CD4-positive, alpha-beta T cell (primary cell): ENCODE results near the gene GPRIN1. TPM values are rescaled to one million over a fixed set of nuclear protein-coding genes. Genes with fewer than 3 reads are reported as not detected.

Experiments
- ATAC-seq: fragments of 200-7000 bp; cut with Tn5 transposase; one replicate; pipeline ENCODE4 v1.10.0; 2022; ENCODE audit warnings: mild to moderate bottlenecking; ENCODE audit not compliant: poor library complexity
- CTCF ChIA-PET: fragments of 350-600 bp; sonication (Branson Sonifier 250); formaldehyde crosslinking; loops from one replicate; lab custom pipeline; 2021; ENCODE audit warnings: antibody characterized with exemption, inconsistent platforms; lab: Charles Lee
- POLR2A ChIA-PET: fragments of 350-600 bp; sonication (Branson Sonifier 250); formaldehyde crosslinking; loops from one replicate; lab custom pipeline; 2021; ENCODE audit warnings: antibody characterized with exemption, inconsistent platforms; lab: Charles Lee
- DNase-seq, 14 experiments: peaks; one replicate each; pipeline ENCODE4 v3.0.0-alpha.2; 2013 to 2020; ENCODE audit warnings: mixed read lengths in 2 of 14
- H3K27ac ChIP-seq, 2 donors: one replicate each; pipeline versions ENCODE4 v1.5.1 to v1.7.0; 2013; ENCODE audit warnings: low read length in 2 of 2, low read depth in 1 of 2, mild to moderate bottlenecking in 1 of 2
- H3K27me3 ChIP-seq, 2 experiments: 1 replicate in 1 of 2; 2 replicates in 1 of 2; pipeline versions ENCODE4 v1.6.1 to v1.7.0; 2013; ENCODE audit warnings: low read length in 2 of 2, control low read depth in 1 of 2, mild to moderate bottlenecking in 1 of 2, moderate library complexity in 1 of 2; ENCODE audit not compliant: insufficient read depth in 2 of 2, control insufficient read depth in 1 of 2
- H3K36me3 ChIP-seq: one replicate; pipeline ENCODE4 v1.6.1; 2013; ENCODE audit warnings: low read length, control low read depth; ENCODE audit not compliant: insufficient read depth
- H3K4me1 ChIP-seq: one replicate; pipeline ENCODE4 v1.6.1; 2013; ENCODE audit warnings: low read length, control low read depth; ENCODE audit not compliant: insufficient read depth
- H3K4me3 ChIP-seq: one replicate; pipeline ENCODE4 v1.5.1; 2013; ENCODE audit warnings: mild to moderate bottlenecking, low read length, moderate library complexity
- H3K9me3 ChIP-seq, 2 experiments: 1 replicate in 1 of 2; 2 replicates in 1 of 2; pipeline versions ENCODE4 v1.6.1 to v1.7.0; 2013; ENCODE audit warnings: low read length in 2 of 2, mild to moderate bottlenecking in 2 of 2, control low read depth in 1 of 2, moderate library complexity in 1 of 2; ENCODE audit not compliant: control insufficient read depth in 1 of 2, insufficient read depth in 1 of 2
- H3K27ac Mint-ChIP-seq: one replicate; pipeline ENCODE4 v1.8.0; 2020; ENCODE audit warnings: mixed read lengths
- H3K27me3 Mint-ChIP-seq: one replicate; pipeline ENCODE4 v1.8.0; 2021; ENCODE audit warnings: mixed read lengths
- H3K36me3 Mint-ChIP-seq: one replicate; pipeline ENCODE4 v1.8.0; 2021; ENCODE audit warnings: low read depth, mixed read lengths
- H3K4me1 Mint-ChIP-seq: one replicate; pipeline ENCODE4 v1.8.0; 2021; ENCODE audit warnings: low read depth, mixed read lengths
- H3K4me3 Mint-ChIP-seq: one replicate; pipeline ENCODE4 v1.8.0; 2020; ENCODE audit warnings: mild to moderate bottlenecking, mixed read lengths
- H3K9me3 Mint-ChIP-seq: one replicate; pipeline ENCODE4 v1.8.0; 2020; ENCODE audit warnings: mixed read lengths
- CTCF ChIP-seq: fragments of 200-600 bp; IDR thresholded peaks from one replicate; pipeline ENCODE4 v1.8.0; 2022; ENCODE audit warnings: antibody characterized with exemption, mild to moderate bottlenecking
- intact Hi-C, 2 experiments: fragments of 100-400 bp; cut with DNase I in 1 of 2; cut with micrococcal nuclease in 1 of 2; formaldehyde crosslinking; loops; one replicate each; pipeline versions ENCODE4 v1.15.1 to v1.9.0; 2023 to 2025; cut with DNase I, micrococcal nuclease
- total RNA-seq, 174 experiments: library from RNA in 2 of 174; stranded (reverse) in 2 of 174; gene quantifications; one replicate each; pipeline ENCODE4 v1.2.3 and lab custom pipeline; 2021 to 2026

The GPRIN1 gene
- total RNA-seq, 2 experiments from 2014 or later: 0.22 to 0.36 TPM

GRCh38 chr5:176629317-176629852, 19.4 kb upstream of the GPRIN1 start:
- TF ChIP-seq CTCF: no peak
- Histone ChIP-seq H3K27ac (no peak overlapping the region), H3K9me3 (peaks cover 0 to 11% of the 10 kb centered on the region in 2 experiments), H3K4me3 (no peak overlapping the region), H3K27me3 (peaks cover 67 to 68% of the 10 kb centered on the region in 2 experiments), H3K4me1 (peaks cover 15% of the 10 kb centered on the region), H3K36me3 (no peaks in the 10 kb centered on the region)
- DNase-seq (no peak), ATAC-seq (no peak)
- ChIA-PET POLR2A (no interaction called here), CTCF (no interaction called here)
- Mint-ChIP-seq H3K9me3 (no peaks in the 10 kb centered on the region), H3K4me1 (peaks cover 9% of the 10 kb centered on the region), H3K27me3 (peaks cover 81% of the 10 kb centered on the region), H3K4me3 (no peak overlapping the region), H3K27ac (no peak overlapping the region), H3K36me3 (no peaks in the 10 kb centered on the region)
- intact Hi-C loops: no loop called here

DNA sequence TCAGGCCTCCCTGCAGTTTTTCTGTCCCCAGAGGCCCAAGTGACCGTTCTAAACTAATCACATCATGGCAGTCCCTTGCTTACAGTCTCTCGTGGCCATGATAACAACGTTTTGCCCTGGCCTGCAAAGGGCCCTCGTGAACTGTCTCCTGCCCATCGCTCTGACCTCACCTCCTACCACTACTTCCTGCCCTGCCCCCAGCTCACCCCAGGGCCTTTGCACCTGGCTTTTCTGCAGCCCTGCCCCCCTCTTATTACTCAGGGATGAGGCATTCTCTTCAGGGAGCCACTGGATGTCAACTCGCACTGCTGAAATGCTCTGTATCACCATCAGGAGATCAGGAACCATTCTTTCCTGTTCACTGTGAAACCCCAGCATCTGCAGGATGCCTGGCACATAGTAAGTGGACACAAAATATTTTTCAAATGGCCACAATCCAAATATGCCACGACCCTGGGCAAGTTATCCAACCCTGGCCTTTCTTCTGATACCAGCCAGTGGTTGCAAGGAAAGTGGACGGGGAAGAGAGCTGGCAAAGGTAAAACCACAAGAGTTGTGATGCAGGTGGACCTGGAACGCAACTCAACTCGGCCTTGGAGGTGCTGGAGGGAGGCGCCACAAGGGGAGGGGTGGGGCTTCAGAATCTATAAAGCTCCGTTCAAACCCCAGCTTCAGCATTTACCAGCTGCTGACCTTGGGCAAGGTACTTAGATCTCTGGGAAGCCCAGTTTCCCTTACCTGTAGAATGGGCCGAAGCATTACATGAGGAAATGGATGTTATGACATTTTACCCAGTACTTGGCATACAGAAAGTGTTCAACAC, 18.7 kb upstream of the GPRIN1 start:
- Mint-ChIP-seq H3K4me1 (peaks cover 9% of the 10 kb centered on the region), H3K9me3 (no peaks in the 10 kb centered on the region), H3K27ac (no peak overlapping the region), H3K27me3 (peaks cover 82% of the 10 kb centered on the region), H3K36me3 (no peaks in the 10 kb centered on the region), H3K4me3 (no peak overlapping the region)
- POLR2A ChIA-PET: no interaction called here
- Histone ChIP-seq H3K27me3 (peaks cover 61% of the 10 kb centered on the region in 2 experiments), H3K4me1 (peaks cover 15% of the 10 kb centered on the region), H3K4me3 (no peak overlapping the region), H3K36me3 (no peaks in the 10 kb centered on the region), H3K27ac (no peak overlapping the region), H3K9me3 (peaks cover 0 to 11% of the 10 kb centered on the region in 2 experiments)
- TF ChIP-seq CTCF: no peak
- no peak for ATAC-seq
- intact Hi-C loops: no loop called here
- CTCF ChIA-PET: no interaction called here
- DNase-seq: no peak

DNA sequence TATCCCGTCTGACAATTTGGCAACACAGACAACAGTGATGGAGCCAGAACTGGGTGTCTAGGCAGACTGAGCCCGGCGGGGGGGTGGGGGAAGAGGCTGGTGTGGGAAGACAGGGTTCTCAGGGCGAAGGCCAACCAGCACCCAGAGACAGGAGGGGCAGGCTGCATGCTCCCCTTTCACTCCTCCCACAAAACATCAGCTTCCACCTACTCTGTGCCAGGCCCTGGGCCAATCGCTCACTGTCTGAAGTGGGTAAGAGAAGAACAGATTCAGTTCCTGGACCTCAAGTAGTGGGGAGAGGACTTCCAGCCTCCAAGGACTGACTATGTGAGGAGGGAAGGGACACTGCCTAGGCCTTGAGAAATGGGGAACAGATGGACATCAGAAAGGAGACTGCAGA, 17.6 kb upstream of the GPRIN1 start:
- H3K36me3 ChIP-seq: no peaks in the 10 kb centered on the region
- intact Hi-C loops: no loop called here
- peaks cover 15% of the 10 kb centered on the region for H3K4me1 ChIP-seq
- H3K4me1 Mint-ChIP-seq: peaks cover 9% of the 10 kb centered on the region
- no peak for TF ChIP-seq CTCF
- peaks cover 0 to 11% of the 10 kb centered on the region in 2 experiments for H3K9me3 ChIP-seq
- DNase-seq: no peak
- H3K36me3 Mint-ChIP-seq: no peaks in the 10 kb centered on the region
- H3K27ac Mint-ChIP-seq: no peak overlapping the region
- peaks cover 53% of the 10 kb centered on the region in 2 experiments for H3K27me3 ChIP-seq
- no peak overlapping the region for H3K4me3 Mint-ChIP-seq
- ChIA-PET CTCF (no interaction called here), POLR2A (no interaction called here)
- no peaks in the 10 kb centered on the region for H3K9me3 Mint-ChIP-seq
- H3K27me3 Mint-ChIP-seq: peaks cover 78% of the 10 kb centered on the region
- no peak overlapping the region for H3K27ac ChIP-seq
- no peak overlapping the region for H3K4me3 ChIP-seq
- no peak for ATAC-seq
